Urinary bladder (tissue), 4 donors: Measurements from ENCODE around the gene ITIH6. TPM values are rescaled to one million over a fixed set of nuclear protein-coding genes. Genes with fewer than 3 reads are reported as not detected.
"Not testable (repeated sequence)": the region's sequence is repeated elsewhere in the genome, so short reads cannot be mapped to it uniquely, and the experiment has no call there.

Source experiments
- DNase-seq: peaks from one replicate; pipeline ENCODE4 v3.0.0-alpha.2; 2015; ENCODE audit errors: extremely low spot score
- H3K27ac ChIP-seq: one replicate; pipeline ENCODE4 v1.5.1; 2013; ENCODE audit warnings: low read depth, mild to moderate bottlenecking, moderate library complexity
- H3K36me3 ChIP-seq: one replicate; pipeline ENCODE4 v1.6.1; 2013; ENCODE audit warnings: mild to moderate bottlenecking, moderate library complexity; ENCODE audit not compliant: insufficient read depth
- H3K4me1 ChIP-seq: one replicate; pipeline ENCODE4 v1.6.1; 2013; ENCODE audit warnings: mild to moderate bottlenecking, moderate library complexity; ENCODE audit not compliant: insufficient read depth
- H3K4me3 ChIP-seq: one replicate; pipeline ENCODE4 v1.5.1; 2013; ENCODE audit warnings: low read depth, low read length
- WGBS: extraction: QIAGEN DNeasy Blood & Tissue Kit; methylation state at CpG from one replicate; pipeline ENCODE4 v1.1.7; 2013; 5-methylcytosine and 5-hydroxymethylcytosine counted together
- polyA plus RNA-seq: library from polyadenylated mRNA; stranded (reverse); fragments of 200-250 nt; gene quantifications from one replicate; pipeline ENCODE4 v1.2.3, GENCODE V29; 2013
- total RNA-seq: library from RNA; depleted of rRNA; stranded (reverse); fragments of >200 nt; gene quantifications from one replicate; pipeline ENCODE4 v1.2.3, GENCODE V29; 2014
- donor health status: healthy with polysubstance abuse.
- donor health status: healthy.

The ITIH6 gene
- total and polyA plus RNA-seq, 2 donors = 0.01 to 0.05 TPM

- Histone ChIP-seq H3K4me3 (no peak overlapping the region), H3K27ac (no peak overlapping the region), H3K36me3 (no peaks in the 10 kb centered on the region), H3K4me1 (no peaks in the 10 kb centered on the region)
- DNase-seq = no peak
- 92% methylated on average over 9 of the region's 9 CpGs for WGBS
Observed at GRCh38 chrX:54788446-54788845, 9.6 kb downstream of the ITIH6 start.

- WGBS = 82% methylated on average over 2 of the region's 2 CpGs
- Histone ChIP-seq H3K36me3 (no peaks in the 10 kb centered on the region), H3K4me3 (no peak overlapping the region), H3K27ac (no peak overlapping the region), H3K4me1 (no peaks in the 10 kb centered on the region)
- no peak for DNase-seq
Observed at GRCh38 chrX:54786967-54787366, 11.1 kb downstream of the ITIH6 start.

- 44% methylated on average over 4 of the region's 4 CpGs for WGBS
Observed at GRCh38 chrX:54785901-54786300, 12.2 kb downstream of the ITIH6 start.

GRCh38 chrX:54776987-54777672 lies 20.9 kb downstream of the ITIH6 start:
- Histone ChIP-seq H3K36me3 (no peaks in the 10 kb centered on the region), H3K4me3 (no peak overlapping the region), H3K4me1 (no peaks in the 10 kb centered on the region), H3K27ac (no peak overlapping the region)
- WGBS = 93% methylated on average over 6 of the region's 6 CpGs
- no peak for DNase-seq

More at GRCh38 chrX:54785901-54786300, 12.2 kb downstream of the ITIH6 start:
- Histone ChIP-seq H3K36me3 (no peaks in the 10 kb centered on the region), H3K4me3 (no peak overlapping the region), H3K27ac (no peak overlapping the region), H3K4me1 (no peaks in the 10 kb centered on the region)
- no peak for DNase-seq

GRCh38 chrX:54776061-54776460 lies 22.0 kb downstream of the ITIH6 start:
- Histone ChIP-seq H3K4me3 (no peak overlapping the region), H3K27ac (no peak overlapping the region), H3K4me1 (no peaks in the 10 kb centered on the region), H3K36me3 (no peaks in the 10 kb centered on the region)
- WGBS = 85% methylated on average over 6 of the region's 6 CpGs
- DNase-seq = no peak

- H3K4me1 ChIP-seq, H3K36me3 ChIP-seq, H3K27ac ChIP-seq, H3K4me3 ChIP-seq: not testable (repeated sequence)
- peak; percentile 56 for DNase-seq
- WGBS = 8% methylated on average over 1 of the region's 2 CpGs
Observed at GRCh38 chrX:54774391-54775094, 23.5 kb downstream of the ITIH6 start.

GRCh38 chrX:54758114-54759055 lies 39.7 kb downstream of the ITIH6 start:
- H3K4me1 ChIP-seq = no peaks in the 10 kb centered on the region
- no peak overlapping the region for H3K27ac ChIP-seq
- no peak overlapping the region for H3K4me3 ChIP-seq
- WGBS = 82% methylated on average over 21 of the region's 21 CpGs
- DNase-seq = no peak
- H3K36me3 ChIP-seq = no peaks in the 10 kb centered on the region

- Histone ChIP-seq H3K36me3 (no peaks in the 10 kb centered on the region), H3K4me3 (no peak overlapping the region), H3K27ac (no peak overlapping the region), H3K4me1 (no peaks in the 10 kb centered on the region)
- no peak for DNase-seq
Observed at GRCh38 chrX:54754854-54755253, 43.2 kb downstream of the ITIH6 start.

- Histone ChIP-seq H3K36me3 (no peaks in the 10 kb centered on the region), H3K4me3 (no peak overlapping the region)
- WGBS = 54% methylated on average over 1 of the region's 1 CpG
Observed at GRCh38 chrX:54748626-54749025, 49.4 kb downstream of the ITIH6 start.

GRCh38 chrX:54747733-54748393 lies 50.2 kb downstream of the ITIH6 start:
- Histone ChIP-seq H3K27ac (no peak overlapping the region), H3K4me3 (no peak overlapping the region), H3K36me3 (no peaks in the 10 kb centered on the region), H3K4me1 (no peaks in the 10 kb centered on the region)
- DNase-seq = no peak
- WGBS = 45% methylated on average over 3 of the region's 3 CpGs

More at GRCh38 chrX:54748626-54749025, 49.4 kb downstream of the ITIH6 start:
- no peaks in the 10 kb centered on the region for H3K4me1 ChIP-seq
- H3K27ac ChIP-seq = no peak overlapping the region
- no peak for DNase-seq

GRCh38 chrX:54746928-54747327 lies 51.1 kb downstream of the ITIH6 start:
- Histone ChIP-seq H3K27ac (no peak overlapping the region), H3K4me3 (no peak overlapping the region)

GRCh38 chrX:54745676-54746075 lies 52.4 kb downstream of the ITIH6 start:
- WGBS = 88% methylated on average over 2 of the region's 2 CpGs
- no peak overlapping the region for H3K27ac ChIP-seq
- no peak overlapping the region for H3K4me3 ChIP-seq
- no peaks in the 10 kb centered on the region for H3K4me1 ChIP-seq
- DNase-seq = no peak
- no peaks in the 10 kb centered on the region for H3K36me3 ChIP-seq

More at GRCh38 chrX:54746928-54747327, 51.1 kb downstream of the ITIH6 start:
- Histone ChIP-seq H3K4me1 (no peaks in the 10 kb centered on the region), H3K36me3 (no peaks in the 10 kb centered on the region)
- no peak for DNase-seq
- 82% methylated on average over 2 of the region's 2 CpGs for WGBS

GRCh38 chrX:54738567-54738966 lies 59.5 kb downstream of the ITIH6 start:
- 90% methylated on average over 6 of the region's 6 CpGs for WGBS
- H3K4me1 ChIP-seq, H3K36me3 ChIP-seq, H3K27ac ChIP-seq, DNase-seq, H3K4me3 ChIP-seq: not testable (repeated sequence)
